HepG2 (cell line): Measurements from ENCODE around the gene IQCC. TPM values are rescaled to one million over a fixed set of nuclear protein-coding genes. Genes with fewer than 3 reads are reported as not detected.

Source experiments
- CCAR2 ChIP-seq: fragments of 200-400 bp; formaldehyde crosslinking; optimal IDR thresholded peaks from 2 replicates; pipeline ENCODE3; 2018; ENCODE audit warnings: low read depth, mild to moderate bottlenecking, low read length, moderate library complexity
- EZH2 ChIP-seq: conservative IDR thresholded peaks from 2 replicates; pipeline ENCODE4 v1.6.1; 2012; ENCODE audit warnings: mild to moderate bottlenecking, low read depth, low read length, moderate library complexity
- FOXM1 ChIP-seq: sonication (generic); formaldehyde crosslinking; IDR thresholded peaks from 2 replicates; pipeline ENCODE4 v1.5.0; 2020; ENCODE audit warnings: missing genetic modification reagents
- HDAC2 ChIP-seq: sonication (generic); formaldehyde crosslinking; IDR thresholded peaks from 2 replicates; pipeline ENCODE4 v1.4.0; 2020; ENCODE audit warnings: missing genetic modification reagents
- HNF1A ChIP-seq, 2 experiments: sonication (generic) in 1 of 2; formaldehyde crosslinking in 1 of 2; IDR thresholded peaks; 2 replicates each; pipeline versions ENCODE4 v1.4.0 to v1.6.1; 2016 to 2020; ENCODE audit warnings: borderline replicate concordance in 1 of 2, low read depth in 1 of 2, mild to moderate bottlenecking in 1 of 2, missing genetic modification reagents in 1 of 2
- PATZ1 ChIP-seq: sonication (generic); formaldehyde crosslinking; IDR thresholded peaks from 2 replicates; pipeline ENCODE4 v1.4.0; 2020; ENCODE audit warnings: missing genetic modification reagents
- TBX2 ChIP-seq: sonication (generic); formaldehyde crosslinking; IDR thresholded peaks from 2 replicates; pipeline ENCODE4 v1.5.0; 2020; ENCODE audit warnings: missing genetic modification reagents, mild to moderate bottlenecking, borderline replicate concordance
- ZFX ChIP-seq: sonication (generic); formaldehyde crosslinking; IDR thresholded peaks from 2 replicates; pipeline ENCODE4 v1.4.0; 2020; ENCODE audit warnings: mild to moderate bottlenecking, low read depth, missing genetic modification reagents, moderate library complexity
- ZNF142 ChIP-seq: sonication (generic); formaldehyde crosslinking; IDR thresholded peaks from 2 replicates; pipeline ENCODE4 v1.4.0; 2020; ENCODE audit warnings: missing genetic modification reagents
- ZNF264 ChIP-seq: sonication (generic); formaldehyde crosslinking; IDR thresholded peaks from 2 replicates; pipeline ENCODE4 v1.4.0; 2020; ENCODE audit warnings: missing genetic modification reagents
- ZNF460 ChIP-seq: sonication (generic); formaldehyde crosslinking; IDR thresholded peaks from 2 replicates; pipeline ENCODE4 v1.5.1; 2020; ENCODE audit warnings: missing genetic modification reagents, mild to moderate bottlenecking, borderline replicate concordance
- ZNF543 ChIP-seq: sonication (generic); formaldehyde crosslinking; IDR thresholded peaks from 2 replicates; pipeline ENCODE4 v1.4.0; 2020; ENCODE audit warnings: mild to moderate bottlenecking, missing genetic modification reagents
- ZSCAN9 ChIP-seq: IDR thresholded peaks from 2 replicates; pipeline ENCODE4 v1.6.1; 2016; ENCODE audit warnings: borderline replicate concordance
- polyA plus RNA-seq, 8 experiments: library from polyadenylated mRNA; depleted of rRNA in 3 of 8; stranded (reverse) in 7 of 8; unstranded in 1 of 8; fragments of >200 nt; fragmentation: Illumina TruSeq in 4 of 8; extraction: Trizol in 4 of 8; gene quantifications; 2 replicates each; pipeline versions ENCODE4 v1.2.1 to v1.2.3, GENCODE V29; 2011 to 2016; ENCODE audit warnings: low read depth in 4 of 8, missing spikeins in 1 of 8, mixed read lengths in 1 of 8; ENCODE audit not compliant: insufficient read depth in 1 of 8
- total RNA-seq, 5 experiments: library from RNA; depleted of rRNA; stranded (reverse); fragments of >200 nt; fragmentation: Illumina TruSeq; extraction: Trizol; gene quantifications; 2 replicates each; pipeline ENCODE4 v1.2.3, GENCODE V29; 2016; ENCODE audit warnings: low read depth in 1 of 5

Gene IQCC
- total and polyA plus RNA-seq, 2 of the 13 experiments (the other 11 are each of a cell fraction or from before 2014, with no cell fraction given), result 1.7 to 3.0 TPM

GRCh38 chr1:32249831-32250525, 44.5 kb downstream of the IQCC start (continued):
- TF ChIP-seq ZFX (CRISPR knock-in tag) (peak; percentile 75), ZNF264 (CRISPR knock-in tag) (peak; percentile 74; the same call in 1 of the 2 replicates), ZNF460 (CRISPR knock-in tag) (no peak), ZNF543 (CRISPR knock-in tag) (0 out of 2 replicates have a peak, but pooled peaks have one; percentile 57), HNF1A (IDR thresholded peaks at IDR 0.05; ENCODE audit: low read depth) (peak; percentile 28; the same call in 1 of the 2 replicates), HNF1A (CRISPR knock-in tag; IDR thresholded peaks at IDR 0.05; ENCODE audit: borderline replicate concordance) (peak; percentile 53; the same call in 1 of the 2 replicates), FOXM1 (CRISPR knock-in tag) (no peak), ZSCAN9 (CRISPR knock-in tag) (no peak), HDAC2 (peak; percentile 93), EZH2 (no peak), ZNF142 (CRISPR knock-in tag) (no peak; the same call in 1 of the 2 replicates), TBX2 (peak; percentile 68; the same call in 1 of the 2 replicates), PATZ1 (peak; percentile 90), CCAR2 (peak; percentile 38)
